HG03196 (cell line): ENCODE data around the gene ZNF710.
"Not testable (repeated sequence)": the region's sequence is repeated elsewhere in the genome, so short reads cannot be mapped to it uniquely, and the experiment has no call there.

Source experiments
- ATAC-seq: cut with Tn5 transposase; IDR thresholded peaks from one replicate; pipeline ENCODE4 v1.9.1; 2021; ENCODE audit not compliant: unreplicated experiment

ZNF710 gene

DNA sequence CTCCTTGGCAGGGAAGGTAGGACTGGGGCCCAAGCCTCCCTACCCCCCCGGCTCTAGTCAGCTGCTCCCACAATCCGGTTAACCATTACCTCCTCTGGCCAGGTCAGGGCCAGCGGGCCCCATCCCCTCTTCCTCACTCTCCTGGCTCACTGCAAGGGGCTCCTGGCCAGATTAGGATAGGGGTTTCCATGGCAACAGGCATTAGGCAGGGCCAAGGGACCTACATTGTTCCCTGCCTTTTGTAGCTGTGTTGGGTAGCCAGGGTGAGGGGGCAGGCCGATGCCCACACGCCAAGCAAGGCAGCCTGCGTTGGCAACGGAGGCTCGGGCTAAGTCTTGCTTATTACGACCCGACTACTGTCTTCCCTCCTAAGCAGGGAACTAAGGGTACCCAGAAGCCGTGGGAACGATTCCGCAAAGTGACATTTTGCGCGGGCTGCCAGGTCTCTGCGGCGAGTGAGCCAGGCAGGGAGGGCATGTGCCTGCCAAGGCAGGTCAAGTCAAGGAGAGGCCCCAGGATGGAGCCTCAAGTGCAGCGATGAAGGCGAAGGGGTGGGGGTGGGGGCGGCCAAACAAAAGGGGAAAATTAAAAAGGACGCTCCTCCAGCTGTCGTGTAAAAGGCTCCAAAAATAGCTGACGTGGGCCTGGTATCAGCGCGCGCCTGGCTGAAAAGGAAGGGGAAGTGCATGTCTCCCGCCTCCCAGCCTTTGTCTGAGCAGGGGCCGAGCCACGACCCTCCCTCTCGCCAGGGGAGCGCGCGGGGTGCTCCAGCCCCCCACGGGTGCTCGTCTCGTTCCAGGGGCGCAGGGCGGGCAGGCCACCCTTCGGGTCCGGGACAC is 100.2 kb downstream of the ZNF710 start:
- peak; percentile 2 for ATAC-seq

DNA sequence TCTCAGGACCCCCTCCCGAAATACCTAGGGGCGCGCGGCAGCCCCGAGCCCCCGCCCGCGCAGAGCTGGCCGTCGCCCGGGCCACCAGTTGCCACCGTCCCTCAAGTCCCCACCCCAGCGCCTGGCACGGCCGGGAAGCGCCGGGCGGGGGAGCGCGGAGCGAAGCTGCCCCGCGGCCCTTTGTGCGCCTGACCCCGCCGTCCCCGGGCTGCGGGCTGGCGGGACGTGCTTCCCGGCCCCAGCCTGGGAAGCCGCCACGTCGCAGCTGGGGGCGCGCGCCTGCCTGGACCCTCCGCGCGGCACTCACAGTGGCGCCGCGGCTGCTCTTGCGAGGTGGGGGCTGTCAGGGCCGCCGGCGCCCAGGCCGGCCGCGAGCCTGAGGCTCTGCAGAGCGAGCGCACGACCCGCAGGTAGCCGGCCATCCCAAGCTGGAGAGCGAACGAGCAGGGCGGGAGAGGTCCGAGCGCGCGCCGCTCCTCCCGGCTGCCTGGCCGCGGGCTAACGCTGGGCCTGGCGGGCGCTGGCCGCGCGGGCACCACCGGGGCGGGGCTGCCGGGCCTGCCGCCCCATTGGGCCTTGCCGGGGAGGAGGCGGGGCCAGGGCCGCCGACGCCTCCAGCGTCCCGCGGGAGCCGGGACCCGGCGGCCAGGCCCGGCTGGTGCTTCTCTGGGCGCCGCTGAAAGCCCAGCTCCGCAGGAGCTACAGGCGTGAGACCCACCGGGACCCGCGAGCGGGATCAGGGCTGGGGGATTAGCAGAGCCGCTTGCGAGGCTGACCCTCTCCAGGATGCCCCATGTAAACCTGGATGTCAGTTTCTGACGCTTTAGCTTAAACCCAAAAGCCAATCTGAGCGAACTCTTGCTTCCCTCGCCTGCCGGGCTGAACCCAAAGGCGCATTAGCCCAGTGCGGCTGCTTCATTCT is 101.1 kb downstream of the ZNF710 start, which contains the start of gene IDH2:
IDH2 (minus strand) TSS at position 500 of the 922 bp plus-strand sequence; CDS start at position 422, 78 bp downstream.
- peak; percentile 55 for ATAC-seq

DNA sequence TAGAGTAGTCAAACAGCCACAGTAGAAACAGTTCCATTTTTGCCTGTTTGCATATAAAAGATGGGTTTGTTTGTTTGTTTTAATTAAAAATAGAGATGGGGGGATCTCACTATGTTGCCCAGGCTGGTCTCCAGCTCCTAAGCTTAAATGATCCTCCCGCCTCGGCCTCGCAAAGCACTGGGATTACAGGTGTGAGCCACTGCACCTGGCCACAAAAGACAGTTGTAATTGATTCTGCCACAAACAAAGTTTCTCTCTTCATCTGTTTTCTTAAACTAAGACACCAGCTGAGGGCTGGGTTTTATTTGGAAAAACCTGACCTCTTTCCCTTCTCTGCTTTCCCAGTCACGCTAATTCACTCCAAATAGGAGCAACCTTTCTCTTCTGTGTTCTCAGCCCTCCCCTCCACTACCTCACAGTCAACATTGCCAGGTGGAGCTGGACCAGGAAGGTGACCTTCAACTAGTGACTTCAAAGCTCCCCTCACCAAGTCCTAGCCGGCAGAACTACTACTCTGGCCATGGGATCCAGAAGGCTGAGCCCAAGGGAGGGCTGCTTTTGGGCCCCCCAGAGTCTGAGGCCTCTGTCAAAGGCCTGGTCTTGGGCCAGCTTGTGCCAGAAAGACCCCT is 102.7 kb downstream of the ZNF710 start:
- ATAC-seq: no peak

GRCh38 chr15:90104551-90104950 is 103.4 kb downstream of the ZNF710 start:
- ATAC-seq: no peak

DNA sequence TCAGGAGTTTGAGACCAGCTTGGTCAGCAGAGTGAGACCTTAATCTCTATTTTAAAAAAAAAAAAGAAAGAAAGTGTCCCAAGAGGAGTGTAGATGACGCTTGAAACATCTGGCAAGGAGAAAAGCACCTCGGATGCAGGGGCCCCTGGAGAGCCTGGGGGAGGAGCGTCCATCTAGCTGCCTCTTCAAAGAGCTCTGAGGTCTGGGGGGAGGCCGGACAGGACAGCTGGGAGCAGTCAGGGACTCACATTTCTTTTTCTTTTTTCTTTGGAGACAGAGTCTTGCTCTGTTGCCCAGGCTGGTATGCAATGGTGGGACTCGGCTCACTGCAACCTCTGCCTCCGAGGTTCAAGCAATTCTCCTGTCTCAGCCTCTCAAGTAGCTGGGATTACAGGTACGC is 104.4 kb downstream of the ZNF710 start:
- no peak for ATAC-seq

DNA sequence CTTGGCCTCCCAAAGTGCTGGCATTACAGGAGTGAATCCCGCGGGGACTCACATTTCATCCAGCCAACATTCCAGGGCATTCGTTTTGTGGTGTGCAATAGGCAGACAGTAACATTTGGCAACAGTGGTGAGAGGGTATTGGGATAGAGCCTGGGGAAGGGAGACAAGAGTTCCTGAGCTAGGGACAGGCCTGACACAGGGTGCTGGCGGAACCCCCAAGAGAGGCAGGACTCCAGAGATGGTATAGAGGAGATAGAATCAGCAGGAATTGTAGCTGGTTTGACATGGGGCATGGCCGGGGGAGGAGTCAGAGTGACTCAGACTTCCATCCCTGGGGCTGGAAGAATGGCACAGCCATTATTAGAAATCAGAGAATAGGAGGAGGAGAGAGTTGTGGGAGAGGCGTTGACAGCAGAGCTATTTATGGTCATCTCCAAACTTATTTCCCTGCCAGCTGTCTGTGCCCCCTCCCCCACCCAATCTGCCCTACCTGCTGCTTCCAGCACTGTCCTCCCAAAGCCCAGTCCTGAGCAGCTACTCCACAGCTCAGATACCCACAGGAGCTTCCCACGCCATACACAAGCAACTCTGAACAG is 105.5 kb downstream of the ZNF710 start:
- ATAC-seq: no peak

GRCh38 chr15:90108038-90108437 is 106.9 kb downstream of the ZNF710 start:
- not testable (repeated sequence) for ATAC-seq

DNA sequence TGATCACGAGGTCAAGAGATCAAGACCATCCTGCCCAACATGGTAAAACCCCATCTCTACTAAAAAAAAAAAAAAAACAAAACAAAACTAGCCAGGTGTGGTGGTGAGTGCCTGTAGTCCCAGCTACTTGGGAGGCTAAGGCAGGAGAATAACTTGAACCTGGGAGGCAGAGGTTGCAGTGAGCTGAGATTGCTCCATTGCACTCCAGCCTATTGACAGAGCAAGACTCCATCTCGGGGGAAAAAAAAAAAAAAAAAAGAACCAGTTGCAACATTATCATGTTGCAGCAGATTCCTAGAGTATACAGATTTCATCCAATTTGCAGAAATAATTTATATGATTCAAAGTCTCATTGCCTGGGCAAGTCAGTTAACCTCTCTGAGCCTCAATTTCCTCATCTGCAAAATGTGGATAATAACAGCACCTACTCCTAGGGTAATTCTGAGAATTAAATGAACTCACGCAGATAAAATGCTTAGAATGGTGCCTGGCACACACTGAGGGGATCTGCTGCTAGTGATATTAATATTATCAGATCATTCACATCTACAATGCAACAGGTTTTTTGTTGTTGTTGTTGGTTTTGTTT is 108.1 kb downstream of the ZNF710 start:
- ATAC-seq: not testable (repeated sequence)

- ATAC-seq: no peak
These were observed 112.0 kb downstream of the ZNF710 start for GRCh38 chr15:90113166-90113565.

GRCh38 chr15:90114451-90114901 is 113.4 kb downstream of the ZNF710 start:
- ATAC-seq: no peak

GRCh38 chr15:90115783-90116182 is 114.7 kb downstream of the ZNF710 start:
- no peak for ATAC-seq

DNA sequence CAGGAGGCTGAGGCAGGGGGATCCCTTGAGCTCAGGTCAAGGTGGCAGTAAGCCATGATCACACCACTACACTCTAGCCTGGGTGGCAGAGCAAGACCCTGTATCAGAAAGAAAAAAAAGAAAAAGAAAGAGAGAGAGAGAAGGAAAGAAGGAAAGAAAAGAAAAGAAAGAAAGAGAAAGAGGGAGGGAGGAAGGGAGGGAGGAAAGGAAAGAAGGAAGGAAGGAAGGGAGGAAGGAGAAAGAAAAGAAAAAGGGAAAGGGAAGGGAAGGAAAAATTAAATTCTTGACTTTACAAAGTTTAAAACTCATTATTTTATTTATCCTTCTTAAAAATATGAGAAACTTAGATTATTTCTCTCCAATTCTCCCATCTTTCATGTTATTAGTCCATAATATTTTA is 118.2 kb downstream of the ZNF710 start:
- no peak for ATAC-seq

DNA sequence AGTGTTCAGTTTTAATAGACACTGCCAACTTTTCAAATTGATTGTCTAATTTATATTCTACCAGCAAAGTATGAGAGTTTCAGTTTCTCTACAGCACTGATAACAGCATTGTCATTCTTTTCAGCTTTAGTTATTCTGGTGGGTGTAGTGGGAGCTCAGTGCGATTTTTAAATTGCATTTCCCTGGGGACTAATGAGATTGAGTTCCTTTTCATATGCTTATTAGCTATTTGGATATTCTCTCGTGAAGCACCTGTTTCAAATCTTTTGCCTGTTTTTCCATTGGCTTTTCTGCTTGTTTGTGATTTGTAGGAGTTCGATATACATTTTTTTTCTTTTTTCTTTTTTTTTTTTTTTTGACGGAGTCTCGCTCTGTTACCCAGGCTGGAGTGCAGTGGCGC is 120.0 kb downstream of the ZNF710 start:
- ATAC-seq: no peak

DNA sequence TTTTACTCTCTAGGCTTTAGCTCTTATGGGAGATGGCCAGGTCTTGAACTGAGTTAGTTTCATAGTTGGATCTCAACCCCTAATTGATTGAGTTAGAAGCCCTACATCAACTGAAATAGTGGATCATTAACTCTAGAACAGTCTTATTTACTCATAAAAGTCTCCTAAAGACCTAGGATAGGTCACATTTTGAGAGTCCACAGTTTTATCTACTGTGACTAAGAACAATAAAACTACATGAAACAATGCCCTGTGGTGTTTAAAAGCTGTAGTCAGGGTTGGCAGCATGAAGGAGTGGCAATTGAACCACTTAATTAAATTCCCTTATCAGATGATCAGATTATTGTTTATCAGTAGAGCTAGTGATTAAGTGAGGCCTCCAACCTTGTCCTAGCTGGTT is 123.4 kb downstream of the ZNF710 start:
- ATAC-seq: no peak

DNA sequence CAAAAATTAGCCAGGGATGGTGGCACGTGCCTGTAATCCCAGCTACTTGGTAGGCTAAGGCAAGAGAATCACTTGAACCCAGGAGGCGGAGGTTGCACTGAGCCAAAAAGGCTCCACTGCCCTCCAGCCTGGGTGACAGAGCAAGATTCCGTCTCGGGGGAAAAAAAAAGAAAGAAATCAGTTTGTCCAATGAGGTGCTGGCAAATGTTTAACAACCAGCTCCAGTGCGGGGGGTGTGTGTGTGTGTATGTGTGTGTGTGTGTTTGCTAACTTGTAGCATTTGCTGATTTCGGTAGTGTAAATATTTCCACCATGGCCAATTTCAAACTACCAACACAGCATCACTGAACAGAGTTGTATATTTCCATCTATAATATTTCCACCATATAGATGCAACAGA is 124.9 kb downstream of the ZNF710 start:
- ATAC-seq: no peak

DNA sequence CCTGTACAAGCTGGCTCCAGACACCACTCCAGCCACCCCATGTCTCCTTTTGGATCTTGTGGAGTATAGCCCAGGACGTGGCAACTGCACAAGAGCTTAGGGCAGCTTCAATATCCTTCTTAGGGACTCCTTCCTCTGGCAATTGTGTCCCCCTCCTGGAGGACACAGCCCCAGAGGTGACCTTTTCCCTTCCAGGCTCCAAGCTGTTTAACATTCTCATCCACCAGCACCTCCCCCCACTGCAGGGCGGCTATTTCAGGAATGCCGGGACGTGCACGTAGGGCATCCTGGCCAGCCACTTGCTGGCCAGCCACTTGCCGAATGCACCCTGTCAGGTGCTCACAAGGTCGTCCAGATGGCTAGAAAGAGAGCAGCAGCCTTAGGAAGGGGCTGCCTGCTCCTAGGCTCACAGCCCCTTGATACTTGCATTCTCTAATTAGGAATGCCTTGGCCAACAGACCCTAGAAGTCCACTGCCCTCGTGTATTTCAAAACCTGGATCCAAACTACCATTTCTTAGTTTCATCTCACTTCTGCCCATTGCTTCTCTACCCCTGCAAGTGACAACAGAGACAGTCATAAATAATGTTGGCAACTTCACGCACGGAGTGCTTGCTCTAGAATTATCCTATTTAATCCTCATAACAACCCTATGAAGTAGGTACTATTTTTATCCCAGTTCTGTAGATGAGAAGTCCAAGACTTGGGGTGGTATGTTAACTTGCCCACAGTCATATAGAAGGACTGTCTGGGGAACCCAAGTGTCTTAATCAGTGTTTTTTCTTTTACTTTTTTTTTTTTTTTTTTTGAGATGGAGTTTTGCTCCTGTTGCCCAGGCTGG is 125.7 kb downstream of the ZNF710 start:
- no peak for ATAC-seq

GRCh38 chr15:90130291-90130690 is 129.2 kb downstream of the ZNF710 start:
- no peak for ATAC-seq
